NCI-H82 treated with DMSO at 0.1 percent for 48 hours (cell line): Measurements from ENCODE around the gene PROM1.

Experiments
- DNase-seq: peaks from one replicate; lab custom pipeline; 2025; ENCODE audit not compliant: unreplicated experiment; lab: John Stamatoyannopoulos, UW

Gene PROM1

GRCh38 chr4:16067515-16067914 lies 16.3 kb downstream of the PROM1 start:
- no peak for DNase-seq

GRCh38 chr4:16066586-16067128 lies 17.2 kb downstream of the PROM1 start:
- DNase-seq: peak; percentile 18

GRCh38 chr4:16065066-16065465 lies 18.8 kb downstream of the PROM1 start:
- DNase-seq: no peak

GRCh38 chr4:16062601-16063000 lies 21.2 kb downstream of the PROM1 start:
- DNase-seq: no peak

- peak; percentile 86 for DNase-seq
Observed at GRCh38 chr4:16056681-16057385, 27.0 kb downstream of the PROM1 start.

GRCh38 chr4:16055873-16056272 lies 27.9 kb downstream of the PROM1 start:
- peak; percentile 16 for DNase-seq

GRCh38 chr4:16055471-16055870 lies 28.4 kb downstream of the PROM1 start:
- DNase-seq: no peak

GRCh38 chr4:16052939-16053338 lies 30.9 kb downstream of the PROM1 start:
- no peak for DNase-seq

- no peak for DNase-seq
Observed at GRCh38 chr4:16051980-16052379, 31.8 kb downstream of the PROM1 start.

- no peak for DNase-seq
Observed at GRCh38 chr4:16051132-16051531, 32.7 kb downstream of the PROM1 start.

GRCh38 chr4:16050669-16051068 lies 33.2 kb downstream of the PROM1 start:
- no peak for DNase-seq

- no peak for DNase-seq
Observed at GRCh38 chr4:16048619-16049419, 35.0 kb downstream of the PROM1 start.

GRCh38 chr4:16045687-16046086 lies 38.1 kb downstream of the PROM1 start:
- DNase-seq: no peak

GRCh38 chr4:16043642-16044498 lies 40.0 kb downstream of the PROM1 start:
- peak; percentile 77 for DNase-seq

- DNase-seq: no peak
Observed at GRCh38 chr4:16039139-16039538, 44.7 kb downstream of the PROM1 start.

GRCh38 chr4:16037901-16038300 lies 45.9 kb downstream of the PROM1 start:
- no peak for DNase-seq

GRCh38 chr4:16035843-16036242 lies 48.0 kb downstream of the PROM1 start:
- no peak for DNase-seq

GRCh38 chr4:16034010-16034748 lies 49.6 kb downstream of the PROM1 start:
- DNase-seq: no peak

- DNase-seq: no peak
Observed at GRCh38 chr4:16032396-16032770, 51.4 kb downstream of the PROM1 start.

- DNase-seq: no peak
Observed at GRCh38 chr4:16031546-16032395, 52.1 kb downstream of the PROM1 start.
